ENCODE data around the gene DOHH.
A peak's percentile ranks its signal among the peaks of the same experiment; 100 is the strongest.

Gene DOHH, protein sequence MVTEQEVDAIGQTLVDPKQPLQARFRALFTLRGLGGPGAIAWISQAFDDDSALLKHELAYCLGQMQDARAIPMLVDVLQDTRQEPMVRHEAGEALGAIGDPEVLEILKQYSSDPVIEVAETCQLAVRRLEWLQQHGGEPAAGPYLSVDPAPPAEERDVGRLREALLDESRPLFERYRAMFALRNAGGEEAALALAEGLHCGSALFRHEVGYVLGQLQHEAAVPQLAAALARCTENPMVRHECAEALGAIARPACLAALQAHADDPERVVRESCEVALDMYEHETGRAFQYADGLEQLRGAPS

DNA sequence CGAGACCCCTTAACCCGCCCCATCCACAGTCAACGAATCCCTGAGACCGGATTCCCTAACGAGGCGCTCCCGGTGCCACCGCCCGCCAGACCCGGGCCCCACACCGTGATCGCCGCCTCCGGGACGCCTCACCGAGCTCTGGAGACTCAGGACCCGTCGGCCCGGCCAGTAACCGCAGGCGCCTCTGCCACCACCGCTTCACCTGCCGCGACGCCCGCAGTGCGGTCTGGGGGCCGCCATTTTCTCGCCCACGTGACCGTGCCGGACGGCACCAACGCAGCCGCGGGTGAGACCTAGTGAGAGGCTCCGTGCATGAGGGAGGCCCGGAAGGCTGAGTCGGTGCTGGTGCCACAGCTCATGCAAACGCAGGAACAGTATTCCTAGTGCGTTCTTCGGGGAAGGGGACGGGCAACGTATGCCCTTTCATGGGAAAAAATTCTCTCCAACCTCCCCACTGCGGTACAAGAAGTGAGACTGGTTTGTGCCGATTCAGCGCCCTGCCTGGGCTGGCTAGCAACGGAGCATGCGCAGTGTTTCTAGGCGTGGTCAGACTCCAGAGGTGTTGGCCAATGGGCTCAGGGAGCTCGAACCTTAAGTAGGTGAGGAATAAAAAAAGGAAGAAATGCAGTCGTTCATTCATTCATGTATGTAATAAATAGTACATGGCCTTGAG, at the start of gene DOHH:
Gene DOHH (minus strand): TSS at position 246 of the 673 bp plus-strand sequence. CDS start 3,860 bp downstream, outside the sequence.
- peak; percentile 96 to 99 for DNase-seq

DNA sequence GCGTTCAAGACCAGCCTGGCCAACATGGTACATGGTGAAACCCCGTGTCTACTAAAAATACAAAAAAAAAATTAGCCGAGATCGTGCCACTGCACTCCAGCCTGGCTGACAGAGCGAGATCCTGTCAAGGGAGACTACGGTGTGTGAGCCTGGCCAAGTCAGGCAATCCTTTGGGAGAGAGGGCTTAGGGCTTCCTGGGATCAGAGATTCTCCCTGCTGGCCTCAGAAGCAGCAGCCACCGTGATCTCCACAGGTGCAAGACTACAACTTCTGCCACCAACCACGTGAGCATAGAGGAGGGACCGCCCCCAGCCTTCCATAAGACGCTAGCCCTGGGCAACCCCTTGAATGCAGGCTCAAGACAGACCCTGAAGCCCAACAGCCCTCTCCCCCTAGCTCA, 49.3 kb upstream of the DOHH start:
- DNase-seq = no peak

DNA sequence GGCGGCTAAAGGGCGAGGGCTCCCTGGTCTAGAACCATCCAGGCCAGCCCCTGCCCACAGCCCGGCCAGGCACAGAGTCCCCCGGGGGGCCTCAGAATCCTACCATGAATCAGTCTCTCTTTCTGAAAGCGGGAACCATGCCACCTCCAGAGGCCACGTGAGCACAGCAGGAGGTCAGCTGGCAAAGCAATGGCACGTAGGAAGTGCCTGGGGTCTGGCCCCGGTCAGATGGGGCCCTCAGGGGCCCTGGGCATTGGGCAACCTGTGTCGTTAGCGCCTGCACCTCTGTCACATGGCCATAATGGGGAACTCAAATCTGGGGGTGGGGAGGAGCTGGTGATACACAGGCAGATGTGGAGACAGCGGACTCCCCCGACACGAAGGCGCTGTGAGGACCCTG, 48.1 kb upstream of the DOHH start:
- no peak for DNase-seq

DNA sequence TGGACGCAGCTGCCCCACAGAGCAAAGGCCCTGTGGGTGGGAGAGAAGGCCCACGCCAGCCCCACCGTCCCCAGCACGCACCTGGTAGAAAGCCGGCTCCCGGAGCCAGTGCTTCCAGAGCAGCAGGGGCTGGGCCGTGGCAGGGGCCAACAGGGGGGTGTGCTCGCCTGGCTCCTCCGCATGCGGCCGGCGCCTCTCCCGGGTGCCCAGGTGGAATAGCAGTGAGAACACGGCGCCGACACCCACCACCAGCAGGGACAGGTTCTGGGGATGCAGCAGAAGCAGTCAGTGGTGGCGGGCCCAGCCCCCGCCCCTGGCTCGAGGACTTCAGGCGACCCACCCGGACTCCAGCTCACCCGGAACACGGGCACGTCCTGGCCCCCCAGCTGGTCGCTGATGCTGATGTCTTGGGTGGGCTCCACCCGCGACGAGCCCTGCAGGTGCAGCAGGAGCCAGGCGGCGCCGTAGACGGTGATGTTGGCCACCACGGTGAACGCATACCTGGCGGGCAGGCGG, 47.4 kb upstream of the DOHH start:
- no peak for DNase-seq

DNA sequence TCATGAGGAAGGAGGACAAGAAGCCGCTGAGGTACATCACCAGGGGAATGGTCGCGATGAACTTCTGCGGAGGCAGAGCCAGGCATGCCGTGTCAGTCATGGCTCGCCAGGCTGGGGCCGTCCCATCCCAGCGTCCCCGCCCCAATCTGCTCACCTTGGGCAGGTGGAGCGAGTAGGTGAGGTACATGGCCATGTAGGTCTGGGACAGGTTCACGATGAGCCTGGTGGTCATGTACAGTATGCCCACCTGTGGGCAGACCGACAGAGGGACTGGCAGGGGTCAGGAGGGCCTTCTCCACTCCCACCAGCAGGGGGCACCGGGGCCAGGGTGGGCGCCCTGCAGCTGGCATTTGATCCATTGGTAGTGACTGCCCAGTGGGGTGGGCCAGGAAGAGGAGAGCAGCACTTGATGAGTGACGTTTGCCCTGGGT, 46.8 kb upstream of the DOHH start:
- peak in 1 of 2 experiments; percentile 27 for DNase-seq

DNA sequence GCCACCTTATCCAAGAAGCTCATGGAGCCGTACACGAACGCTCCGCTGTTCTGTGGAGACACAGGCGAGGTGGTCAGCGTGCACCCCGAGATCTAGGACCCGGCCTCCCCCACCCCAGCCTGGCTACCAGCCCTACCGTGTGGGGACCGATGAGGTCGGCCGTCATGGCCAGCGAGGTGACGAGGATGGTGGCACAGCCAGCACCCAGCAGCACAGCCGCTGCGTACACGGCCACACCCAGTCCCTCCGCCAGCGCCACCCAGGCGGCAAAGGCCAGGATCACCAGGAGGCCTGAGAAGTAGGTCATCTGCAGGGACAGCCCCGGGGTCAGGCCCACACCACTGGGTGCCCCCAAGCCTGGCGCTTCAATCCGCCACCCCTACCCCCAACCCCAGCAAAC, 45.6 kb upstream of the DOHH start:
- DNase-seq = no peak

DNA sequence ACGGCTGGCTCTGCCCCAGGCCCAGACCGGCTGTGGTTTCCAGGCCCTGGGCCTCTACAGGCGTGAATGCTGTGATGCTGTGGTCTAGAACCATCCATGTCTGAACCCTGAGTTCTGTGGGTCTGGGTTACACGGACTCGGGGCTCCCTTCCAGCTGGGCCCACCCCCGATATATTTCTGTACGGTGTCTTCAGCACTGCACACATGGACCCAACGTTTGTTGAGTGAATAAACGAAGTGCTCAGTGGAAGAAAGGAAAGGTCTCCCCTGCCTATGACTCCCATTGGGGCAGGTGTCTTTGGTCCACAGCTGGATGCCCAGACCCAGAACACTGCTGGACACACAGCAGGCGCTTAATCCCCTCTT, 45.2 kb upstream of the DOHH start:
- DNase-seq = no peak

DNA sequence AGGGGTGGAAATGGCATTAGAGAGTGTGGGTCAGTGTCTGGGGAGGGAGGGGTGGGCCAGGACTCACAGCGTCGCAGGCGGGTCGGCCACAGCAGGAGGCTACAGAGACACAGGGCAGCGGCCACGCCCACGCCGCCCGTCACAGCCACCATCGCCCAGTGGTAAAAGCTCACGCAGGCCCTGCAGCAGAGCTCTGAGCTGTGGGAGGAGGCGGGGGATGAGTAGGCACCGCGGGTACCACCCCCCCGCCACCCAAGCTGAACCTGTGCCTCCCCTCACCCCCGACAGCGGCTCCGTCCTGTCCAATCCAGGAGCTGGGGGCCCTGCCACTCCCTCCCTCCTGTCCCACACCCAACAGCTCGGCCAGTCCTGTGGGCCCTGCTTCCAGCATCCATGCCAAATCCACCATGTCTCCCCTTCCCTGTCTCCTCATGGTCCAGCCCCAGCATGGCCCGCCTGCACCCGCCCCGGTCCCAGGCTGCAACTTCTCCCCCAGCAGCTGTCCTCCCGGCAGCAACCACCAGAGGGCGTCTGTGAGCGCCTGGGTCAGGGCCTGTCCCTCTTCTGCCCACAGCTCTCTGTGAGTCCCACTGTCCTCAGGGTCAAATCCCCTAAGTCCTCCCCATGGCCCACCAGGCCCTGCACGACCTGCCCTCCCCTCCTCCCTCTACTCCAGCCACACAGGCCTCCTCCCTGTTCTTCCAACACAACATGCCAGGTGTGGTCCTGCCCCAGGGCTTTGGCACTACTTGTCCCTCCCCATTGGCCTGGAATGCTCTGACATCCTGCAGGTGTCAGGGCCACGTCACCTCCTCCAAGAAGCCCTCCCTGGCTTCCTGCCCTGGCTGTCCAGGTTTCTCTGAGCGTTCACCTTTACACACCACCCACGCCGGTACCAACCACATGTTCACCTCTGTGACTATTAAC, 44.5 kb upstream of the DOHH start:
- DNase-seq = peak in 1 of 2 experiments; percentile 38

DNA sequence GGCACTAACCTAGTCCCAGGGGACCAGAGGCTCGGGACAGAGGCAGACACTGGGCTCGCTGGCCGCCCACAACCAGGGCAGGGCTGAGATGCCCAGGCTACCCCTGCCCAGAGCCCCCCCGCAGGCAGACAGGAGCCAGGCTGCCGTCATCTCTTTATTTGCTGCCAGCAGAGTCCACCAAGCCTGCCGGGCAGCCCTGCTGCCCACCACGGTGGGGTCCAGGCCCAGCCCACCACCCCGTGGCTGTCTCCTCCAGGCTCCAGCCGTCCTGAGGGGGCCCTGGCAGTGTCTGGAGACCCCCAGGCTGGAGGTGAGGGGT, 43.5 kb upstream of the DOHH start:
- DNase-seq = no peak

DNA sequence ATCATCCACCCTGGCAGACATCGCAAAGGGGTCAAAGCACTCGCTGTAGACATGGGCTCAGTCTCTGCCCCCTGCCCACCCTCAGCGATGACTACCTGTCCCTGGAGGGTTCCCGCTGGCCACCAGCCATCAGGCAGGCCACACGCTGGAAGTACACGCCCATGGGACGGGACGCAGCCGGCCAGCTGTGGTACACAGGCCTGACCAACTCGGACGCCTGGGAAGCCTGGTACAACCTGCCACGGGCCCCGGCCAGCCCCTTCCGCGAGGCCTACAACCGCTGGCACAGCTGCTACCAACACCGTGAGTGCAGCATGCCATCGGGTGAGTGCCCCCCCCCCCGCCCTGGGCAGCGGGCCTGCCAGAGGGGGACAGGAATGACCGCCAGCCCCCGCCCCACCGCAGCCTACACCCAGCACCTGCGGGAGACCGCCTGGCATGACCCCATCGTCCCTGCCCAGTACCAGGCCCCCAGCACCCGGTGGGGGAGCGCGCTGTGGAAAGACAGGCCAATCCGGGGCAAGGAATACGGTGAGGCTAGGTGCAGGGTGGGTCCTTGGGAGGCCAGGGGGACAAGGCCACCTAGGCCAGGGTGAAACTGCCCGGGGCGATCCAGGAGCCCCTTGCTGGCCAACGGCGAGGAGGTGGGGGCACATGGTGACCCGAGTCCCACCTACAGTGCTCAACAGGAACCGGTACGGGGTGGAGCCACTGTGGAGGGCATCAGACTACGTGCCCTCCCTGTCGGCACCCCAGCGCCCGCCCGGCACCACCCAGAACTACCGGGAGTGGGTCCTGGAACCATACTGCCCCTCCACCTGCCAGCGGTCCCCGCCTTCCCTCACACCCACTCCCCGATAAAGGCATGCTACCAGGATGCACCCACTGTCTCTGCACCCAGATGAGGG, 42.9 kb upstream of the DOHH start:
- no peak for DNase-seq

DNA sequence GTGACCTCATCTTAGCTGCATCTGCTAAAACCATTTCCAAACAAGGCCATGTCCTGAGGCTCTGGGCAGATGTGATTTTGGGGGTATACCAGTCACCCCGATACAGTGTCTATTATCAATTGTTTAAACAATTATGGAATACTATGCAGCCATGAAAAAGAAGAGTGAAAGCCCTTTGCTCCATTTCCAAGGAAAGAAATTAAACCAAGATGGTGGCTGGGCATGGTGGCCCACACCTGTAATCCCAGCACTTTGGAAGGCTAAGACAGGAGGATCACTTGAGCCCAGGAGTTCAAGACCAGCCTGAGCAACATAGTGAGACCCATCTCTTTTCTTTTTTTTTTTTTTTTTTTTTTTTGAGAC, 39.3 kb upstream of the DOHH start:
- DNase-seq = no peak

DNA sequence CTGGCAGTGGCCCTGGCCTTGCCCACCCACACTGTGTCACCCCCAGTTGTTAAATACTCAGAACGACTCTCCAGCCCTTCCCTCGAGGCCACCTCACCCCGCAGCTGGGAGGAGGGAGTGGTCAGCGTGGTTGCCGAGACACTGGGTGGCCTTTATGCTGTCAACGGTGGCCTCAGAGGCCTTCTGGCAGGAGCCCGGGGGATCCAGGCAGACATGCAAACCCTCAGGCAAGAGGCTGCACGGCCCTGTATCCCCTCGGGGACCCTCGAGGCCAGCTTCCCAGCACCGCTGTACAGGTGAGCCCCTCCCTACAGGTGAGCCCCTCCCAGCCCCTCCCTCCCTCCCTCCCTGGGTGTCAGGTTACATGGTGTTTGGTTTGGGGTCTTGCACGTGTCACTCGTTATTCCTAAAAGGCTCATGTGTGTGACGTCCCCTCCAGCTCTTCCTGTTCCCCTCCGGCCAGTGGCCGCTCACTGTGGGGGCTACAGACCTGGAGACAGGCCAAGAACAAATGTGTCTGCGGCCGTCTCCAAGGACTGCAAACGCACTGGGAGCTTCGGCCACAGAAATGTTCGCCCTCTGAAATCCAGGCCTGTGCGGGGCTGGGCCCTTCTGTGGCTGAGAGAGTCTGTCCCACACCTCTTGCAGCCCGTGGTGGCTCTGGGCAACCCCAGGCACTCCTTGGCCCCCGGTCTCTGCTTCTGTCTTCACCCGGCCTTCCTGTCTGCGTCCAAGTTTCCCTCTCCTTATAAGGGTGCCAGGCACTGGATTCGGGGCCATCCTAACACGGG, 38.7 kb upstream of the DOHH start, which contains the start of gene TEKTIP1:
Gene TEKTIP1 (plus strand): TSS at position 210 of the 791 bp plus-strand sequence. CDS start 4 bp downstream, at position 214.
- DNase-seq = no peak

DNA sequence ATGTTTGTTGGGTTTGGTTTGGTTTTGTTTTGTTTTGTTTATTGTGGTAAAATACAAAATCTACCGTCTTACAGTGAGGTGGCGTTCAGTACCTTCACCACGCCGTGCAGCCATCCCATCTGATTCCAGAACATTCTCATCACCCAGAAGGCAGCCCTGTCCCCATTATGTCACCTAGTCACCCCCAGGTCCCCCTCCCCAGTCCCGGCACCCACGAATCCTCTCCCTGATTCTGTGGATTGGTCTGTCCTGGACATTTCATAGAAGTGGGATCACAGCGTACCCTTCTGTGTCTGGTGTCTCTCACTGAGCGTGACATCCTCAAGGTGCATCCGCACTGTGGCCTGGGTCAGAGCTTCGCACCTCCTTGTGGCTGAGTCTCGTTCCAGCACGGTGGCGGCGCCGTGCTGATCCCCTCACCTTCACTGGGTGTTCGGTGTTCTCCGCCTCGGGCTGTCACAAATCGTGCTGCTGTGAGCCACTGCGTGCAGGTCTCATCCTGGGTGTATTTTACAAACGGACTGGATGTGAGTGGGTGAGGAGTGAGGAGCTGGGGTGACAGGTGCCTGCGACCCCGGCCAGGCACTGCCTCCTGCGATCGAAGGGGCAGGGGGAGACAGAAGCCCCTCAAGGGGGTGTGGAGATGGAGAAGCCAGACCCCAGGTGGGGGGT, 37.9 kb upstream of the DOHH start:
- DNase-seq = no peak

DNA sequence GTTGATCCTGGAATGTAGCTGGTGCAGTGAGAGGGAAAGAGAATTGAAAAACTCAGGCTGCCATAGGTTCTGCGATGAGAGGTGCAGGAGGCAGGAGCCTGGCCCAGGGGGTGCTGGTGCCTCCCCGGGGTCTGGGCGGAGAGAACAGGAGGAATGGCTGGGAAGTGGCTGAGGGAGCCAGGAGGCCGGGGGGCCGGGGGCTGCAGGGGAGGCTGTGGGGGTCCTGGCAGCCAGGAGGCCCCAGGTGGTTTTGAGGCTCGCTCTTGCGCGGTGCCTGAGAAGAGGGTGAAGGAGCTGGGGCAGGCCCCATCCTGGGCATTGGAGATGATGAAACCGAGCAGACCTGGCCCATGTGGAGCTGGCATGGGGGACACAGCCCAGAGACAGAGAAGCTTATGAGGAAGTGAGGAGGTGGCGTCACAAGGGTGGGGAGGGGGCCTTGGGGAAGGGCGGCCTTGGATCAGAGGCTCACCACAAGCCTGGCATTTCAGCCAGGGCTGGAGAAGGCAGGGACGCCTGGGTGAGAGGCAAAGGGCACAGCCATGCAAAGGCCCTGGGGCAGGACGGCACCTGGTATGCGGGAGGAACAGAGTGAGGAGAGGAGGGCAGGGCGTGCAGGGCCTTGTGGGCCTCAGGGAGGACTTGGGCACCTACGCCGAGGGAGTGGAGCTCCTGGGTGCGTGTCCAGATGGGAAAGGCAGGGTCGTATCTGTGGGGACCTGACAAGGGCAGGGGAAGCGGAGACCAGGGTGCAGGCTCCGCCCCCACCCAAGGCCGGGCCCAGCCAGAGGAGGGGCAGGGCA, 37.2 kb upstream of the DOHH start:
- DNase-seq = no peak

DNA sequence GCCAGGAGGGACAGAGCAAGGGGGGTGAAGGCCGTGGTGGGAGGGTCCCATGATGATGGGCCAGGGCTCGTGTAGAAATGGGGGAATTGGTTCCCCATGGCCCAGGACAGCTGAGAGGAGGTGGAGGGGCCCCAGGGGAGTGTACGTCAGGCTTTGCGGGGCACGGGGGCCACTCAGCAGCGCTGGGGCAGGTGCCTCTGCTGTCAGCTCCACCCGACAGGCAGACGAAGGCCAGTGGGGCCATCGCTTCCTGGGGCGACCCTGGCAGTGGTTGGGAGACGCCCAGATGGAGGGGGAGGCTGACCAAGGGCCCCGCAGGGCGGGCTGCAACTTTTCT, 36.6 kb upstream of the DOHH start:
- no peak for DNase-seq

DNA sequence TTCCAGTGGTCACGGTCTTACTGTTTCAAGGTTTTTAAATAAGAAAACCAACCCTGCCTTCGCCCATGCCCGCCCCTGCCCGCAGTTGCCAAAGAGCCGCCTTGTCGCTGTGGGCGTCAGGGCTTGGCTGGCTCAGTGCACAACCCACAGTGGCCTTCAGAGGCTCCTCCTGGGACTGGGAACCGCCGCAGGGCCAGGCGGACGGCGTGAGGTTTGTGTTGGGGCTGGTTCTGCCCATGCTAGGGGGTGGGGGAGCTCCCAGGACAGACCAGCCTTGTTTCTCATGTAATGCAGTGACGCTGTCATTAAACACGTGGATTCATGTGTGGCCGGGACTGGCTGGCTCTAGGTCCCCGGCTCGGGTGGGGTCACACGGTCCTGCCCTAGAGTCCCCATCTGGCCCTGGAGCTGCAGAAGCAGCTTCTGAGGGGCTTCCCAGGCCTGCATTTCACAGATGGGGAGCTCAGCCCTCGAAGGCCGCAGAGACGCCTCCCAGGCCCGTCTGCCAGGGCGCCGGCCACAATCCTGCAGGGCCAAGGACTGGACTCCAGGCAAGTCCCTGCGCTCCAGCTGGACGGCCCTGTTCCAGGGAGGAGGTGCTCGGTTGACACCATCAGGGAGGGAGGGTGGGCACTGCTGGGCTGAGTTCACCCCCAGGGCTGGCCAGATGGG, 36.1 kb upstream of the DOHH start:
- DNase-seq = no peak

DNA sequence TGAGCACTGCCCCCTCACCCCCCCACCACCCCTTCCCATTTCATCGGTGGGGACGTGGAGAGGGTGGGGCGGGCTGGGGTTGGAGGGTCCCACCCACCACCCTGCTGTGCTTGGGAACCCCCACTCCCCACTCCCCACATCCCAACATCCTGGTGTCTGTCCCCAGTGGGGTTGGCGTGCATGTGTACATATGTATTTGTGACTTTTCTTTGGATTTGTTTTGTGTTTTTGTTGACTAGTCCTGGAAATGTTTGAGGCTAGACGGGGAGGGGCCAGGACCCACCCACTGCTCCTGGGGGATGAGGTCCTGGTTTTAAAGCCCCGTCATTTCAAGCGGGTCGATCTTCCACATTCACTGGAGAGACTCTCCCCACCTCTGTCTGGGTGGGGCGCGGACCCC, 35.5 kb upstream of the DOHH start:
- no peak for DNase-seq

DNA sequence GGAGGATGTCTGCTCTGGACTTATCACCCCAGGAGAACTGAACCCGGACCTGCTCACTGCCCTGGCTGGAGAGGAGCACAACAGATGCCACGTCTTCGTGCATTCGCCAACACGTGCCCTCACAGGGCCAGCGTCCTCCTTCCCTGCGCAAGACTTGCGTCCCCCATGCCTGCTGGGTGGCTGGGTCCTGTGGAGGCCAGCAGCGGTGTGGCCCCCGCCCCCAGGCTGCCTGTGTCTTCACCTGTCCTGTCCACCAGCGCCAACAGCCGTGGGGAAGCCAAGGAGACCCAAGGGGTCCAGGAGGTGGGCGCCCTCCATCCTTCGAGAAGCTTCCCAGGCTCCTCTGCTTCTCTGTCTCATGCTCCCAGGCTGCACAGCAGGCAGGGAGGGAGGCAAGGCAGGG, 35.1 kb upstream of the DOHH start:
- no peak for DNase-seq

DNA sequence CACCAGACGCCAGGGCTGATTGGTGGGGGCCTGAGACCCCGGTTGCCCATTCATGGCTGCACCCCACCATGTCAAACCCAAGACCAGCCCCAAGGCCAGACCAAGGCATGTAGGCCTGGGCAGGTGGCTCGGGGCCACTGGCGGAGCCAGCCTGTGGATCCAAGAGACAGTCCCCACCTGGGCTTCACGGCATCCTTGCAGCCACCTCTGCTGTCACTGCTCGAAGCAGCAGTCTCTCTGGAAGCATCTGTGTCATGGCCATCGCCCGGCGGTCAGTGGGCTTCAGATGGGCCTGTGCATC, 34.7 kb upstream of the DOHH start:
- no peak for DNase-seq
